Measurements from ENCODE around the gene TRIO.

DNA sequence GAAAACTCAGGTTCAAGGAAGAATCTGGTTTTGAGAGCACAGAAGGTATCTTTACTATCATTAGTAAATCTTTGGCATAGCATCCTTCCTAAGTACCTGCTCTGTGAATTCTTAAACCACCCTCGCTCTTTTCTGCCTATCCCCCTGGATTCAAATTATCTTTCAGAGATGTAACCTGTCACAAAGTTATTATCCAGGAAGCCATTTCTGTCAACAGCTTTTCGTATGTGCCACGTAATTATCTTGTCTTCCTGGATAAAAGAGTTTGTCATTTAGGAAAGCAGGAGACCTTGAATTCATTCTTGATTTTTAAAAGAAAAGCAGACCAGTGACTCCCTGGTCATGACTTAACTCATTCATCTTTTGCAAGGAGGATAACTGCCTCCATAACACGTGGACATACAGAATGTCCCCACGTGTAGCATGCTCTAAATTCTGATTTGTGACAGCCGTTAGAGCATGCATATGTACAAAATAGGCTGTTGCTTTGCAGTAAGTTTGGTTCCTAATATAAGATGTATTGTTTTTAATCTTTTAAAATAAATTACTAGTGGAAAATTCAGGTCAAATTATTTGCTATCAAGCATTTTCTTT is 189.0 kb downstream of the TRIO start:
- TF ChIP-seq EZH2 (IDR thresholded peaks at IDR 0.05): no peak
- TF ChIP-seq POLR2AphosphoS5 (IDR thresholded peaks at IDR 0.05; ENCODE audit: borderline replicate concordance, low read depth, low read length): no peak
- TF ChIP-seq FOXP2 (optimal IDR thresholded peaks at IDR 0.05; ENCODE audit: control extremely low read depth, extremely low read length, insufficient read depth): no peak
